ENCODE data around the gene TNRC18. TPM values are rescaled to one million over a fixed set of nuclear protein-coding genes. Genes with fewer than 3 reads are reported as not detected.

Gene TNRC18
- total RNA-seq, 1 experiment from 2014 or later, result 91.7 TPM

GRCh38 chr7:5333121-5334045 lies 90.3 kb downstream of the TNRC18 start:
- ChIA-PET POLR2A (ENCODE audit: low non-redundant PET) (no interaction called here), CTCF (no interaction called here)
- intact Hi-C loops (cut with micrococcal nuclease; ENCODE audit: unreplicated experiment), result no loop called here
- Histone ChIP-seq H3K27ac (ENCODE audit: low read depth, low read length, poor library complexity, severe bottlenecking) (no peak overlapping the region), H3K9me3 (ENCODE audit: low read depth, low read length, poor library complexity, severe bottlenecking) (no peaks in the 10 kb centered on the region), H3K4me3 (ENCODE audit: low read depth, low read length, poor library complexity, severe bottlenecking) (no peak overlapping the region), H3K4me1 (ENCODE audit: insufficient read depth, low read length, poor library complexity, severe bottlenecking) (no peaks in the 10 kb centered on the region), H3K27me3 (replicated peaks; ENCODE audit: insufficient read depth, low read depth, low read length, poor library complexity) (no peaks in the 10 kb centered on the region), H3K36me3 (ENCODE audit: insufficient read depth, low read length, poor library complexity, severe bottlenecking) (peaks cover 41% of the 10 kb centered on the region)
- no peak for DNase-seq (ENCODE audit: low spot score)
- BruUV-seq (replicated peaks), result no TSS peak
- TF ChIP-seq CTCF (conservative IDR thresholded peaks at IDR 0.05; ENCODE audit: low read depth, low read length) (no peak), EZH2 (IDR thresholded peaks at IDR 0.05; ENCODE audit: borderline replicate concordance, low read depth, low read length, poor library complexity, severe bottlenecking) (no peak)

GRCh38 chr7:5332579-5332978 lies 91.1 kb downstream of the TNRC18 start:
- no peak overlapping the region for H3K4me3 ChIP-seq (ENCODE audit: low read depth, low read length, poor library complexity, severe bottlenecking)
- no peak for DNase-seq (ENCODE audit: low spot score)
- H3K9me3 ChIP-seq (ENCODE audit: low read depth, low read length, poor library complexity, severe bottlenecking), result no peaks in the 10 kb centered on the region
- TF ChIP-seq EZH2 (IDR thresholded peaks at IDR 0.05; ENCODE audit: borderline replicate concordance, low read depth, low read length, poor library complexity, severe bottlenecking), result no peak
- TF ChIP-seq CTCF (conservative IDR thresholded peaks at IDR 0.05; ENCODE audit: low read depth, low read length), result no peak
- no peak overlapping the region for H3K27ac ChIP-seq (ENCODE audit: low read depth, low read length, poor library complexity, severe bottlenecking)
- ChIA-PET CTCF (no interaction called here), POLR2A (ENCODE audit: low non-redundant PET) (no interaction called here)
- H3K36me3 ChIP-seq (ENCODE audit: insufficient read depth, low read length, poor library complexity, severe bottlenecking), result peaks cover 37% of the 10 kb centered on the region
- no peaks in the 10 kb centered on the region for H3K4me1 ChIP-seq (ENCODE audit: insufficient read depth, low read length, poor library complexity, severe bottlenecking)
- intact Hi-C loops (cut with micrococcal nuclease; ENCODE audit: unreplicated experiment), result no loop called here
- no peaks in the 10 kb centered on the region for H3K27me3 ChIP-seq (replicated peaks; ENCODE audit: insufficient read depth, low read depth, low read length, poor library complexity)
- no TSS peak for BruUV-seq (replicated peaks)

- Histone ChIP-seq H3K36me3 (ENCODE audit: insufficient read depth, low read length, poor library complexity, severe bottlenecking) (peaks cover 40% of the 10 kb centered on the region), H3K4me1 (ENCODE audit: insufficient read depth, low read length, poor library complexity, severe bottlenecking) (no peaks in the 10 kb centered on the region), H3K4me3 (ENCODE audit: low read depth, low read length, poor library complexity, severe bottlenecking) (no peak overlapping the region), H3K9me3 (ENCODE audit: low read depth, low read length, poor library complexity, severe bottlenecking) (no peaks in the 10 kb centered on the region), H3K27me3 (replicated peaks; ENCODE audit: insufficient read depth, low read depth, low read length, poor library complexity) (no peaks in the 10 kb centered on the region), H3K27ac (ENCODE audit: low read depth, low read length, poor library complexity, severe bottlenecking) (no peak overlapping the region)
- intact Hi-C loops (cut with micrococcal nuclease; ENCODE audit: unreplicated experiment), result no loop called here
- BruUV-seq (replicated peaks), result no TSS peak
- ChIA-PET CTCF (no interaction called here), POLR2A (ENCODE audit: low non-redundant PET) (no interaction called here)
- TF ChIP-seq EZH2 (IDR thresholded peaks at IDR 0.05; ENCODE audit: borderline replicate concordance, low read depth, low read length, poor library complexity, severe bottlenecking) (no peak), CTCF (conservative IDR thresholded peaks at IDR 0.05; ENCODE audit: low read depth, low read length) (no peak)
- DNase-seq (ENCODE audit: low spot score), result no peak
Observed at GRCh38 chr7:5330288-5330687, 93.3 kb downstream of the TNRC18 start.
